DMS79 treated with DMSO at 0.1 percent for 48 hours (cell line): ENCODE measurements around the gene TGFB1.

ENCODE experiments used
- DNase-seq: peaks from one replicate; lab custom pipeline; 2025; lab: John Stamatoyannopoulos, UW

The TGFB1 gene

DNA sequence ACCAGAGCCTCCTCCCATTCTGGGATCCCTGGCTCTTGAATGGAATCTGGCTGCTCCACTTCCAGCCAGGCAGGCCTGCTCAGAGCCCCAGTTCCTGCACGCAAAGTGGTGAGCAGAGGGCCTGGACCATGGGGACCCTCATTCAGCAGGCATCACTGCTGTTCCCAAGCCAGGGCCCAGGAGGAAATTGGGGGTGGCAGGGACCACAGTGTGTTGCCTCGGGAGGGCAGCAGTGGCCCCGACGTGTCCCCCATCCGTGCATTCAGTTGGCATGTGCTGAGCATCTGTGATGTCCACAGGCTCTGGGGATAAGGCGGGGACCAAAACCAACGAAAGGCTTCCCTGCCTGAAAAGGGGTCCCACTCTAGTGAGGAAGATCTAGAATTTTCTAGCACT lies 32.5 kb downstream of the TGFB1 start:
- no peak for DNase-seq

DNA sequence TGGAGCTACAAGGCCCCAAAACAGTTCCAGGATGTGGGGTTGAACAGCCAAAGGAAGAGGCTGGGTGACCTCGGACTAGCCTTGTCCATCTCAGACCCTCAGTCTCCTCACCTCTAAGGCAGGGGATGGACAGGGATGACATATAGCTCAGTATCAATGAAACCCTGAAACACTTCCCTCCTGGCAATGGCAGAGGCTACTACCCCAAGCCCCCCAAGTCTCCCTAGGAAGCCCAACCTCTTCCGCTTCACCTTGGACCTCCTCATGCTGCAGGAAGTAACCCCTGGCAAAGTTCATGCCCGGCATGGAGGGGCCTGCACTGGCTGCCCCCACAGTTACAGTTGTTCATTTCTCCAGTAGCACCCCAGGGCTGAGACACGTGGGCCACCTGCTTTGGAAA lies 33.2 kb downstream of the TGFB1 start:
- no peak for DNase-seq

DNA sequence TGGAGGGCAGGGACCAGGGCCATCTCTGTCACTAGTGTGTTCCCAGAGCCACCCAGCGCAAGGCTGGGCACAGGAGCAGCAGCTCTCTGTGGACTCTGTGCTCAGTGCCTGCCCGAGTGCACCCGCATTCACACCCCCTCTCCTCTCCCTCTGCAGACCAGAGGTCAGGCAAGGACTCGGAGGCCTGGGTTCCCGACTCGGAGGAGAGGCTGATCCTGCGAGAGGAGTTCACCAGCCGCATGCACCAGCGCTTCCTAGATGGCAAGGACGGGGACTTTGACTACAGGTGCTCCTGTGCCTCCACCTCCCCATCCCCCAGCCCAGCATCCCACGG lies 33.6 kb downstream of the TGFB1 start:
- no peak for DNase-seq

DNA sequence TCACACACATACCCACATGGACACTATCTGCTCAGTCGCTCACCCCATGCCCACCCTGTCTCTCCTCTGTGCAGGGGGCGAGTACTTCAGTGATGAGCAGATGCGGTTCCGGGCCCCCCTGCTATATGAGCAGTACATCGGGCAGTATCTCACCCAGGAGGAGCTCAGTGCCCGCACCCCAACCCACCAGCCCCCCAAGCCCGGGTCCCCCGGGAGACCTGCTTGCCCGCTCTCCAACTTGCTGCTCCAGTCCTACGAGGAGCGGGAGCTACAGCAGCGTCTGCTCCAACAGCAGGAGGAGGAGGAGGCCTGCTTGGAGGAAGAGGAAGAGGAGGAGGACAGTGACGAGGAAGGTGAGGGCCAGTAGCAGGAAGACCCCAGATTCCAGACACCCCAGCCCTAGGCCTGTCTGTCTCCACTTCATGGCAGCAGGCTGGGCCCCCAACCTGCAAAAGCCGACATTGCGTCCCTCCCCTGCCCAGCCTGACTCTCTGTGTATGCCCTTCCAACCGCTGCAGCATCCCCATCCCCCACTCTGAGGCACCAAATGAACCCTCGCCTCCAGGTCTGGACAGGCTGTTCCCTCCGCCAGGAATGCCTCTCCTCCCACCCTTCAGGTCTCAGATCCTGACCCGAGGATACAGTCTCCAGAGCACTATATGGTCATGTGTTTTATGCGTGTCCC lies 34.1 kb downstream of the TGFB1 start:
- DNase-seq = no peak

DNA sequence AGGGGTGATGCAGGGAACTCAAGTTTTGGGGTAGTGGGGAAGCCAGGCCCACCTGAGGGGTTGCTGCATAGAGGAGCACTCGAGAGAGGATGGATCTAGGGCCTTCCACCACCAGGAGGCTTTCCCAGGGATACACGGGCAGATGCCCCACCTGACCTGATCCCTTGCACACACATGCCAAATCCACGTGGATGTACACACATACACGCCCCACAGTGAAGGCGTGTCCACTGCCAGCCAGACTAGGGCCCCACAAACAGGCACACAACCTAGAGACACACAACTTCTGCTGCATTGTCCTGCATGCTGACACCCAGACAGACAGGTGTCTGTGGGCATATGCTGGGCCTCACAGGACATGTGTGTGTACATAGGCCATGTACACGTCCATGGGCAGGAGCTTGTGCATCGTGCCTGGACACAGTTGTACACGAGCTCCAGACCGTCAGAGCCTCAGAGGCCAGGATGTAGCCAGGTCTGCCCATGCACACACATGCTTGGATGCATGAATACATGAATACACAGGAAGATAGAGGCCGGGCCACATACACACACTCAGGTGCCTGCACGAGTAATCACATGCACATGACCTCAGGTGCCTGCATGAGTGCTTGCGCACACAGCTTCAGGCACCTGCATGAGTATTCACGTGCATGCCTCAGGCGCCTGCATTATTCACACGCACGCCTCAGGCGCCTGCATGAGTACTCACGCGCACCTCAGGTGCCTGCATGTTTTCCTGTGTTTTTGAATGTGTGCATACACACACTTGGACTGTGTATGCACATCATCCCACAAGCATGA lies 34.8 kb downstream of the TGFB1 start:
- no peak for DNase-seq

DNA sequence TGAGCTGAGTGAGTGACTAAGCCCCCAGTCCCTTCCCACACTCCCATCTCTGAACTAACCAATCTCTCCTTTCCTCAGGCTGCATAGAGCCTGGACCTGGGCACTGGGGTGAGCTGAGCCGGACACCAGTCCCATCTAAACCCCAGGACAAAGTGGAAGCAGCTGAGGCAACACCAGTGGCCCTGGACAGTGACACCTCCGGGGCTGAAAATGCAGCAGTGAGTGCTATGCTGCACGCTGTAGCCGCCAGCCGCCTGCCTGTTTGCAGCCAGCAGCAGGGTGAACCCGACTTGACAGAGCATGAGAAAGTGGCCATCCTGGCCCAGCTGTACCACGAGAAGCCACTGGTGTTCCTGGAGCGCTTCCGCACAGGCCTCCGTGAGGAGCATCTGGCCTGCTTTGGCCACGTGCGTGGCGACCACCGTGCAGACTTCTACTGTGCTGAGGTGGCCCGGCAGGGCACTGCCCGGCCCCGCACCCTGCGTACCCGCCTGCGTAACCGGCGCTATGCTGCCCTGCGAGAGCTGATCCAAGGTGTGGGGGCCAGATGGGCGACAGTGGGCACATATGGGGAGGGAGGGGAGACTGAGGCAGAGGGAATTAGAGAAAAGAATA lies 37.3 kb downstream of the TGFB1 start:
- DNase-seq = no peak

DNA sequence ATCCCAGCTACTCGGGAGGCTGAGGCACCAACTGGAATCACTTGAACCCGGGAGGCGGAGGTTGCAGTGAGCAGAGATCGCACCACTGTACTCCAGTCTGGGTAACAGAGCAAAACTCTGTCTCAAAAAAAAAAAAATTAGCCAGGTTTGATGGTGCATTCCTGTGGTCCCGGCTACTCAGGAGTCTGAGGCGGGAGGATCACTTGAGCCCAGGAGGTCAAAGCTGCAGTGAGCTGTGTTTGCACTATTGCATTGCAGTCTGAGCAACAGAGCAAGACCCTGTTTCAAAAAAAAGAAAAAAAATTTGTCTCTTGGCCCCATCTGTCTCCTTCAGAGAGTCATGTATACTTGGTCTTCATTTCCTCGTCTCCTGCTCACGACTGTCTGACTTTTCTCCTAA lies 42.1 kb downstream of the TGFB1 start:
- DNase-seq = no peak

DNA sequence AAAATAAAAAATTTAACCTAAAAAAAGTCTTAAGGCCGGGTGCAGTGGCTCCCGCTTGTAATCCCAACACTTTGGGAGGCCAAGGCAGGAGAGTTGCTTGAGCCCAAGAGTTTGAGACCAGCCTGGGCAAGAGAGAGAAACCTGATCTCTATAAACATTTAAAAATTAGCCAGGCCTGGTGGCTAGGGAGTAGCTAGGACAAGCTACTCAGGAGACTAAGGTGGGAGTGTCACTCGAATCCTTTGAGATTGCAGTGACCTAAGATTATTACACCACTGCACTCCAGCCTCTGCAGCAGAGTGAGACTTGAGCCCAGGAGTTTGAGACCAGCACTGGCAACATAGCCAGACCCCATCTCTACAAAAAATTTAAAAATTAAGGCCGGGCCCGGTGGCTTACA lies 42.6 kb downstream of the TGFB1 start:
- DNase-seq = no peak

DNA sequence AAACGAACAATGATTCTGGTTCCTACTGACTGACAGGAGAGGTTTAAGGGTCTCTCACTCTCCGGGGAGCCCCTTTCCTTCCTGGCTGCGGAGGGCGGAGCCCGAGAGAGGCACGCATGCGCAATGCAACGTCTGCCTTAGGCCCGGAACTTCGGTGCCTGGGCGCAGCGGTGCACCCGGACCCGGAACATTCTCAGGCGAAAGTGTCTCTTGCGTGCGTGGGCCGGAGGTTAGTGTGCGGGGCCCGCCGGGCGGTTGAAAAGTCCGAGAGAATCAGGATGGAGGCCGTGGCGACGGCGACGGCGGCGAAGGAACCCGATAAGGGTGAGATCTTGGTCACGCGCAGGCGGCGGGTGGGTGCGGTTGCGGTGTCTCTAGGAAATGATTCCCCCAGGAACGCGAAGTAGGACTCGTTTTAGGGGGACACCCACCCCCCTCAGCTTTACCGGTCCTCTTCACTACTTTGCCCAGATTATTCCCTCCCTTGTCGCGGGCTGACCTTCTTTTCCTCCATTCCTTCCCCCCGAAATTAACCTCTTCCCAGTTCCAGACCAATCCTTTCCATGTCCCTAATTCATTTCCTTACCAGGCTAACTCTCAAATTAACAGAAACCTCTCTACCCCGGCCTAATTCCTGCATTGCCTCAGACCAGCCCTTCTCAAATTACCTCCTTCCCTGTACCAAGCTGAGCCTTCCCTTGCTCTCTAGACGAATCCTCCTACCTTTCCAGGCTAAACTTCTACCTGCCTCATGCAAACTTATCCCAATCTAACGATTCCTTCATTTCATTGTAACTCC lies 43.5 kb downstream of the TGFB1 start, which contains the start of gene CCDC97:
TSS of gene CCDC97 (plus strand) at position 140 of the 799 bp plus-strand sequence. CDS start at position 279, 139 bp downstream.
- DNase-seq = peak; percentile 91

DNA sequence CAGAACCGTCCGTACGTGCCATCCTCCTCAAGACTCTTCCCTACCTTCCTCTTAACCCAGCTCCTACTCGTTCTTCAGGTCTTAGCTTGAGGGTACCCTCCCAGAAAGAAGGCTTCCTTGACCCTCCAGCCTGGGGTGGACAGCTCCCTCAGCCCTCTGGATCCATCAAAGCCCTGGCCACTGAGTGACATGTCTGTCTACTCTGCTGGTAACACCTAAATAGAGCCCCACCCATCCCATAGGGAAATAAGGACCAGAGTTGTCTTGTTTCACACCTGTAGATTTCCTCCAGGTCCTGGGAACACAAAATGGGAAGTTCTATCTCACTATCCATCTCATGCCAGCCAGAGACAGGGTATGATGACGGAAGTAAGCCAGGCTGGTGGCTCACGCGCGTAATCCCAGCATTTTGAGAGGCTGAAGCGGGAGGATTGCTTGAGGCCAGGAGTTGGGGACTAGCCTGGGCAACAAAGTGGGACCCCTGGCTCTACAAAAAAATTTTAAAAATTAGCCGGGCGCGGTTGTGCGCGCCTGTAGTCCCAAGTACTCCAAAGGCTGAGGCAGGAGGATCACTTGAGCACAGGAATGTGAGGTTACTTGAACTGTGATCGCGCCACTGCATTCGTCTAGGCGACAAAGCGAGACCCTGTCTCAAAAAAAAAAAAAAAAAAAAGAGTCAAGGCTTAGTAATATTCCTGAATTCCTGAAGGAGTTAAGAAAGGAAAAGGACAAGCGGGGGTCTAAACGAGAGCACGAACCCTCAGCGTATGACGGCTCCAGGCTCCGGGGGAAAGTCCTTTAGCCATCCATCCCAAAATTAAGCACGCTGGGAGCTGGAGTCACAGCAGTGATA lies 44.3 kb downstream of the TGFB1 start:
- DNase-seq = peak; percentile 63

DNA sequence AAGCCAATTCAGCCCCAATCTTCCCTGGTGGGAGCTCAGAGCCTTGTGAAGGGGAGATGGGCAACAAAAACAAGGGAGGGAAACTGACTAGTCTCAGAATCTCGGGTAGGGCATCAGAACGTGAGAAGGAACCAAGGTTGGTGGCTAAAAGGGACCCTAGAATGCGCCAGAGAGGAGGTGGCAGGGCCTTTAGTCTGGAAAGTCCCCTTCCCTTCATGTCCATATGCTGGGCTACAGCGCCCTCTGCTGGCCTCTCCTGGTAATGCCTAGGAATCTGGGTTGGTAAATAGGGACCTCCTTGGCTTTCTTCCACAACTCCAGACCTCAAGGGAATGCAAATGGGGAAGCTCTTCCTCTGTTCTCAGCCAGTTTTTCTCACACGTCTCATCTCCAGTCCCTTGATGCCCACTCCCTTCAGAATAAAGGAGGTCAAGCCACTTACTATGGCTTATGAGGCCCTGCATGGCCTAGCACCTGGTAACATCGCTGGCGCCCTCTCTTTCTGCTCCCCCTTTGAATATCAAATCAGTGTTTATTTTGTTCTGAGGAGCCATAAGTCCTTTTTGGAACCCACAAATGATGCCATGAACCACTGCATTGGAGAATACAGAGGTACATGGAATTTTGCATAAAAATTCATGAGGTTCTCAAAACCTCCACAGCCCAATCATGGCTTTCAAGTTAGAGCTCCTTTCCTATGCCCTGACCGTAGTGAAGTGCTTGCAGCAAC lies 45.1 kb downstream of the TGFB1 start:
- DNase-seq = peak; percentile 52

DNA sequence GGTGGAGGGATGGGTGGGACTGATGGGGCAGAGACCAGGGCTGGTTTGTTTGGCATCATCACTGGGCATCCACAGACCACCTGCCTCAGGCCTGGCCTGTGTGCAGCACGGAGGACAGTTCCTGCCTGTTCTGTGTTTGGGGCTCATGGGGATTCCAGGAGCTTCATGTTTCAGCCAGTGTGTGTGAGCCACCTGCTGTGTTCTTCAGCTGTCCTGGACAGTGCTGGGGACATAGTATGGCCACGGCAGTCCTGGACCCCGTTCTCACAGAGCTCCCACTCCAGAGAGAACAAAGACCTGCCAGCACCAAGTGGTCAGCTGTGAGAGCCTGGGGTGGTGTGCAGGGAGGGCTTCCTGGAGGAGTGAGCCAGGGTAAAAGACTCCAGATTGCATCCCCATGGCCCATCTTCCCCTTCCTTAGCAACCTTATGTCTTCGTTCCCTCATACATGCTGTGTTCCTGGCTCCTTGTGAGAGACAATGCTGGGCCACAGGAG lies 45.7 kb downstream of the TGFB1 start:
- no peak for DNase-seq

DNA sequence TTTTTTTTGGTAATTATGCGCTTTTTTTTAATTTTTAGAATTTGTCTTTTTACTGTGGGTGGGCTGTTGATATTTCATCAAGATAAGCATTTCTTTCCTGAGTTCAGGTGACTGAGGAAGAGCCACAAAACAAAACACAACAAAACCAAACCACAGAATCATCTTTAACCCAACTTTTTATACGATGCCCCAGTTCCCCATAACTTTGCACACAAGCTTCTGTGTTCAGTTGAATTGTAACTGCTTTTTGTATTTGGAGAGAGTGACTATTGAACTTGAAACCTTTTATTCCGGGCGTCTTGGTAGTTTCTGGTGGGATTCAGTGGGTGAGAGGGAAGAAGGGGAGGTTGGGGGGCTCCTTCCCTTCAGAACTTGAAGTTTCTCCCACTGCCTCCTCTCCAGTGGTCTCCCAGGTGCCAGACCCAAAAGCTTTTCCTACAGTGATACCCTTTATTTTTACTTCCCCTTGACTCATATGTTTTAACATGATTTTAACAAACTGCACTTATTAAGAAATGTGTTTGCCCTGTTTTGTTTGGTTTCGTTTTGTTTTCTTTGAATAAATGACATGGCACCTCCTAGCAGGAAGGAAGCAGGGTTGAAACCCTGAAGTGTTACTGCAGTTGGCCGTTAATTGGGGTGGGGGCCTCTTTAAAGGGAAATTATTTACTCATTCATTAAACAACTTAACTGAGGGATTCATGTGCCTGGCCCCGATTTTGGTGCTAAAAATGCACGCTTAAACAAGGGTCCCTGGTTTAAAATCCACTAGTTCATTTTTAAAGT lies 46.4 kb downstream of the TGFB1 start:
- no peak for DNase-seq

DNA sequence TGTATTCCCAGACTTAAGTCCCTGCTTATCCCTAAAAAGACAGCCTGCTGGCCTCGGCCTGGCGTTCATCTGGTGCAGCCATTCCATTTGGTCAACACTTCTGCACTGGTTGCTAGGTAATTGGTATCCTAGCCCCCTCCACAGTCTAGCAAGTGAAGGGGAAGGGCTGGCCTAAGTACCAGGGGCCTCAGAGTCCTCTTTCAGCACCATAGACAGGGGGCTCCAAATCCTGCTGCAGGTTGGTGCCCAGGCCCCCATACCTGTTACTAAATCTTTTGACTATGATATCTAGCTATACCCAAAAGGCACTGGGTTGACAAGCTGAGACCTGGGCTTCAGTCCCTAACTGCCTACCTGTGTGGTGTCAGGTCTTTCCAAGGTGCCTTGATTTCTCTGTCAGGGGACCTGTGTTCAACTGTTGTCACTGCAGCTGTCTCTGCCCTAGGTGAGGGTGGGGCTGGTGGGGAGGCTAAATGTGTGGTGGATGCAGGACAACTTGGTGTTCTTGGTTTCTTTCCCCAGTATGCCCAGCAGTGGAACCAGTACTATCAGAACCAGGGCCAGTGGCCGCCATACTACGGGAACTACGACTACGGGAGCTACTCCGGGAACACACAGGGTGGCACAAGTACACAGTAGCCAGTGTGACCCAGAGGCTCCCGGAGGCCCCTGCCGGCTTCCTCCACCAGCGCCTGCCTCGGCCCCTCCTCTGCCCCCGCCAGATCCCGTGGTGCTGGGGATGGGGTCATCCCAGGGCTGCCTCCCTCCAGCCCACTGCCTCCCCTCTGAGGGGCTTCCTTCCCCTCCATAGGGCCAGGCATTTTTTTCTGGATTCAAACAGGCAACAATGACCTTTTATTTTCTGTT lies 47.6 kb downstream of the TGFB1 start:
- no peak for DNase-seq

DNA sequence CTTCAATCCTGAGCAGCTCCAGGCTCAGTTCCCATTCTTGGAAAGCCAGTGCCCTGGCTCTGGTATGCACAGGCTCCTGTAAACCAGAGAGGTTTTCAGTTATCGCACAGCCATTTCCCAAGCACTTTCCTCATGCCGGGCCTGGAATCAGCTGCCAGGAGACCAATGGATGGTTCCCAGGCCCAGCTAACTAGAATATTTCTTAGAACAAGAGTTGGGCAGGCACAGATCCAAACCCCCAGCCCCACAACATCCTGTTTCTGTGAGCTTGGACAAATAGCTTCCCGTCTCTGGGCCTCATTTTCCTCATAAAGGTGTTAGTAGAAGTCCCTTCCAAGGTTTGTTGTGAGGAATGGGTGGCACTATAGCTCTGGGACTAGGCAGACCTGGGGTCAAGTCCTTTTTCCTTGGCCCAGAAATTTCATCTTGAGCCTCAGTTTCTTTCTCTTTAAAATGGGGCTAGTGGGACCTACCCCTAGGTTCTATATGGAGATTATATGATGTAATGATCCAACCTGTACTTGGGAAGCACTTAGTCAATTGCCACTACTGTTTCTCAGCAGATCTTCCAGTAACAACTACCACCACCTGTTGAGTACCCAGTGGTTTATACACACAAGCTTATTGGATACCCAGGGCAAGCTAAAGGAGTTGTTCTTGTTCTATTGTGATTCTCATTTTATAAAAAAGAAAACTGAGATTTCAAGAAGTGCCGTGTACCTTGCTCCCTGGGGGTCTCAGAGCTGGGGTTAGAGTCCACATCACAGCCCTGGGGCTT lies 48.8 kb downstream of the TGFB1 start:
- no peak for DNase-seq

DNA sequence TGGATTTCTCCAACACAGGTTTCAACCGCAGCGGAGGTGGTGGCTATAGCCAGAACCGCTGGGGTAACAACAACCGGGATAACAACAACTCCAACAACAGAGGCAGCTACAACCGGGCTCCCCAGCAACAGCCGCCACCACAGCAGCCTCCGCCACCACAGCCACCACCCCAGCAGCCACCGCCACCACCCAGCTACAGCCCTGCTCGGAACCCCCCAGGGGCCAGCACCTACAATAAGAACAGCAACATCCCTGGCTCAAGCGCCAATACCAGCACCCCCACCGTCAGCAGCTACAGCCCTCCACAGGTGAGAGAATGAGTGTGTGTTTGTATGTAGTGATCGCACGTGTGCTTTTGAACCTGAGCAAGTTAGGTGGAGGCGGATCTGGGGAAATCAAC lies 49.8 kb downstream of the TGFB1 start:
- DNase-seq = no peak

DNA sequence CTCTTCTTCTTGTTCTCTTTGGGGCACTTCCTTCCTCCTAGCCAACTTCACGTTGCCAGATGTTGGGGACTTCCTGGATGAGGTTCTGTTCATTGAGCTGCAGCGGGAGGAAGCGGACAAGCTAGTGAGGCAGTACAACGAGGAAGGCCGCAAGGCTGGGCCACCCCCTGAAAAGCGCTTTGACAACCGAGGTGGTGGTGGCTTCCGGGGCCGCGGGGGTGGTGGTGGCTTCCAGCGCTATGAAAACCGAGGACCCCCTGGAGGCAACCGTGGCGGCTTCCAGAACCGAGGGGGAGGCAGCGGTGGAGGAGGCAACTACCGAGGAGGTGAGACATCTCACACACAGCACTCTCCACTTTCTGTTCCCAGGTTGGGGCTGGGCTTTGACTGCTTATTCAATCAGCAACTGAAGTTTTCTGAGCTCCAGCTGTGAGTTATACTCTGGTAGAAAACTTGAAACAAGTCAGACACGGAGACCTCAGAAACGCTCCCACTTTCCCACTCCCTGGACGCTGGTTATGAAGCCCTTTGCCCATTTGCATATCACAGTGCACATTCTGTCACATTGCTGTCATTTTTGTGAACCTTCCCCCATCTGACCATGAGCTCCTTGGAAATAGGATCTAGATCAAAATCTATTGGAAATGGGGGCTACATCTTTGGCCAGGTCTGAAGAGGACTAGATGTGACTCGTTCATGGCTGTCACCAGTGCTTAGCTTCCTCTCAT lies 50.9 kb downstream of the TGFB1 start:
- DNase-seq = no peak
